ENCODE results near the gene SLC9A4. TPM values are rescaled to one million over a fixed set of nuclear protein-coding genes. Genes with fewer than 3 reads are reported as not detected.

SLC9A4 gene
- polyA plus RNA-seq, 1 experiment: not detected

DNA sequence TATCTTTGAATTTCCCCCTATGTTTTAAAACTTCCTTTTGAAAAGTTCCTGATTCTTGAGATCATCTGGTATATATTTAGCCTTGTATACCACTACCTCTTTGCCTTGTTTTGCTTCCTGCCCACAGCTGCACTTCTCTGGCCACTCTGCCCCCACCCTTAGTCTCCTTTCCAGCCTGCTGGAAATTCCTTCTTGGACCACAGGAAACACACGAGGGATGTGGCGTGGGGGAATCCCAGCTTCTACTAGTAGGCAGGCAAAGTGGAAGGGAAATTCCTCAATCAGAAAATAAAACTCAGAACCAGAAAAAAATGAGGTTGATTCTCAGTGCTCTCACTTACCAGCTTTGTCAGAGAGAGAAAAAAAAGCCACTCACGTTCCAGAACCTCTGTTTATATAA lies 36.7 kb upstream of the SLC9A4 start:
- Histone ChIP-seq H3K36me3 (ENCODE audit: control insufficient read depth, insufficient read depth, low read length) (no peaks in the 10 kb centered on the region), H3K4me3 (ENCODE audit: low read depth, low read length) (no peak overlapping the region), H3K27me3 (ENCODE audit: control insufficient read depth, insufficient read depth, low read length) (no peaks in the 10 kb centered on the region; the same call in 1 of the 2 replicates)
- TF ChIP-seq, protein P1, sequence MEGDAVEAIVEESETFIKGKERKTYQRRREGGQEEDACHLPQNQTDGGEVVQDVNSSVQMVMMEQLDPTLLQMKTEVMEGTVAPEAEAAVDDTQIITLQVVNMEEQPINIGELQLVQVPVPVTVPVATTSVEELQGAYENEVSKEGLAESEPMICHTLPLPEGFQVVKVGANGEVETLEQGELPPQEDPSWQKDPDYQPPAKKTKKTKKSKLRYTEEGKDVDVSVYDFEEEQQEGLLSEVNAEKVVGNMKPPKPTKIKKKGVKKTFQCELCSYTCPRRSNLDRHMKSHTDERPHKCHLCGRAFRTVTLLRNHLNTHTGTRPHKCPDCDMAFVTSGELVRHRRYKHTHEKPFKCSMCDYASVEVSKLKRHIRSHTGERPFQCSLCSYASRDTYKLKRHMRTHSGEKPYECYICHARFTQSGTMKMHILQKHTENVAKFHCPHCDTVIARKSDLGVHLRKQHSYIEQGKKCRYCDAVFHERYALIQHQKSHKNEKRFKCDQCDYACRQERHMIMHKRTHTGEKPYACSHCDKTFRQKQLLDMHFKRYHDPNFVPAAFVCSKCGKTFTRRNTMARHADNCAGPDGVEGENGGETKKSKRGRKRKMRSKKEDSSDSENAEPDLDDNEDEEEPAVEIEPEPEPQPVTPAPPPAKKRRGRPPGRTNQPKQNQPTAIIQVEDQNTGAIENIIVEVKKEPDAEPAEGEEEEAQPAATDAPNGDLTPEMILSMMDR (IDR thresholded peaks at IDR 0.05; ENCODE audit: insufficient read depth, low read depth, low read length): no peak
- POLR2A ChIA-PET: no interaction called here
- CTCF ChIA-PET: interaction anchor here (1.0 to 1.1 kb wide), 2 partner anchors 196 to 553 kb away, joined by 3 read pairs; no protein-coding TSS in a partner anchor
- no peak for DNase-seq (ENCODE audit: low read depth)

DNA sequence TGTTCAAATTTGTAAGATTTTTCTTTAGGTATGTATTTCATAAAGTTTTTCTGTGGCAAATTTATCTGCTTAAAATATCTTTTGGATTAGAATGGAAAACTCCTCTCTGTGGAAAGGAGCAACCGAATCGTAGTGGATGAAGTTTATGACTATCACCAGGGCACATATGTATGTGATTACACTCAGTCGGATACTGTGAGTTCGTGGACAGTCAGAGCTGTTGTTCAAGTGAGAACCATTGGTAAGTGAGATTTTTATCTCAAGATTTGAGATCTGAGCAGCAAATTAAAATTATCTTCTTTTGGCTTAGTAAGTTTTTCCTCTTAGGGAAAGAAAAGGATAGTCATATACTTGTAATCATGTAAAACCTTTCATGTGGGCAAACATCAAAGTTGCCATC lies 35.9 kb upstream of the SLC9A4 start:
- ChIA-PET CTCF (interaction anchor here (1.0 to 1.3 kb wide), 3 partner anchors 12 to 553 kb away, joined by 3 read pairs; no protein-coding TSS in a partner anchor), POLR2A (no interaction called here)
- Histone ChIP-seq H3K36me3 (ENCODE audit: control insufficient read depth, insufficient read depth, low read length) (no peaks in the 10 kb centered on the region), H3K4me3 (ENCODE audit: low read depth, low read length) (no peak overlapping the region), H3K27me3 (ENCODE audit: control insufficient read depth, insufficient read depth, low read length) (no peaks in the 10 kb centered on the region; the same call in 1 of the 2 replicates)
- TF ChIP-seq, protein P1 (IDR thresholded peaks at IDR 0.05; ENCODE audit: insufficient read depth, low read depth, low read length): no peak
- DNase-seq (ENCODE audit: low read depth): no peak

DNA sequence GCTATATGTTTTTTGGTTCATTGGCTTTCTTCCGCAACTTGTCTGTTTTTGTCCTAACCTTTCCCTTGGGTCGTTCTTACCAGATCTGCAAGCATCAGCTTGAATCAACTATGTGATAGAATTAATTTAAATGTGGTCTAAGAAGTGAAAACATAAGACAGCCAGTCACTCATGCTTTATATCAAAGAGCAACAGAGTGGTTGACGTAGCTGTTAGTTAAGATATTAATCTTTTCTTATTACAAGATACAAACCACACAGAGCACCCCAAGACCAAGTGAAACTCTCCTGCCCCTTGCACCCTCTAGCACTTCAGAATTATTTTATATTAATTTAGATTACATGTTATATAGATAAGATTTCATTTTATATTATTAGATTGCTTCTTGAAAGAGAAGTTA lies 34.9 kb upstream of the SLC9A4 start:
- TF ChIP-seq, protein P1 (IDR thresholded peaks at IDR 0.05; ENCODE audit: insufficient read depth, low read depth, low read length): no peak
- ChIA-PET POLR2A (no interaction called here), CTCF (interaction anchor here (1.3 to 1.4 kb wide), 2 partner anchors 11 to 188 kb away, joined by 3 to 4 read pairs; no protein-coding TSS in a partner anchor)
- no peak for DNase-seq (ENCODE audit: low read depth)
- no peaks in the 10 kb centered on the region for H3K36me3 ChIP-seq (ENCODE audit: control insufficient read depth, insufficient read depth, low read length)
- H3K4me3 ChIP-seq (ENCODE audit: low read depth, low read length): no peak overlapping the region
- H3K27me3 ChIP-seq (ENCODE audit: control insufficient read depth, insufficient read depth, low read length): no peaks in the 10 kb centered on the region; the same call in 1 of the 2 replicates

DNA sequence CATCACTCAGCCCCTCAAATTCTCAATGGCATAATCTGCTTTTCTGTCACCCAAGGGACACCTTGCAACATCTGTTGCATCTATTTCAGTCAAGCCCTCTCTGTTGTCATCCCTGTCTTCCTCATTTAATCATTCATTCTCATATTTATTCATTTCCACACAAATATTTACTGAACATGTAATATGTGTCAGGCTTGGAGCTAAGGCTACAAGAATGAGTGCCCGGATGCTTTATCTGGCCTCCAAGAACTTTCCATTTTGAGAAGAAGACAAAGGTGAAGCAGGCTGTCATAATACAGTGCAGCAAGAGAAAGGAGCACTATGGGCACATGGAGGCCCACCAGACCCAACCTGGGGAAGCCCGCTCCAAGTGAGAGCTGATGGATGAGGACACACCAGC lies 34.4 kb upstream of the SLC9A4 start:
- no peak for DNase-seq (ENCODE audit: low read depth)
- ChIA-PET POLR2A (no interaction called here), CTCF (interaction anchor here (1.1 to 1.5 kb wide), 3 partner anchors 9 to 188 kb away, joined by 4 to 5 read pairs (median 4); partner anchors contain the start of gene SLC9A4)
- TF ChIP-seq, protein P1 (IDR thresholded peaks at IDR 0.05; ENCODE audit: insufficient read depth, low read depth, low read length): no peak
- Histone ChIP-seq H3K4me3 (ENCODE audit: low read depth, low read length) (no peak overlapping the region), H3K36me3 (ENCODE audit: control insufficient read depth, insufficient read depth, low read length) (no peaks in the 10 kb centered on the region), H3K27me3 (ENCODE audit: control insufficient read depth, insufficient read depth, low read length) (no peaks in the 10 kb centered on the region; the same call in 1 of the 2 replicates)

- TF ChIP-seq, protein P1 (IDR thresholded peaks at IDR 0.05; ENCODE audit: insufficient read depth, low read depth, low read length): no peak
- ChIA-PET POLR2A (no interaction called here), CTCF (interaction anchor here (1.1 to 1.5 kb wide), 3 partner anchors 9 to 189 kb away, joined by 4 to 5 read pairs (median 4); partner anchors contain the start of gene SLC9A4)
- Histone ChIP-seq H3K4me3 (ENCODE audit: low read depth, low read length) (no peak overlapping the region), H3K27me3 (ENCODE audit: control insufficient read depth, insufficient read depth, low read length) (no peaks in the 10 kb centered on the region; the same call in none of the 2 replicates), H3K36me3 (ENCODE audit: control insufficient read depth, insufficient read depth, low read length) (no peaks in the 10 kb centered on the region)
- no peak for DNase-seq (ENCODE audit: low read depth)
Observed at GRCh38 chr2:102439065-102439695, 33.8 kb upstream of the SLC9A4 start.
